Measurements from ENCODE around the gene RCOR1.

RCOR1 gene

DNA sequence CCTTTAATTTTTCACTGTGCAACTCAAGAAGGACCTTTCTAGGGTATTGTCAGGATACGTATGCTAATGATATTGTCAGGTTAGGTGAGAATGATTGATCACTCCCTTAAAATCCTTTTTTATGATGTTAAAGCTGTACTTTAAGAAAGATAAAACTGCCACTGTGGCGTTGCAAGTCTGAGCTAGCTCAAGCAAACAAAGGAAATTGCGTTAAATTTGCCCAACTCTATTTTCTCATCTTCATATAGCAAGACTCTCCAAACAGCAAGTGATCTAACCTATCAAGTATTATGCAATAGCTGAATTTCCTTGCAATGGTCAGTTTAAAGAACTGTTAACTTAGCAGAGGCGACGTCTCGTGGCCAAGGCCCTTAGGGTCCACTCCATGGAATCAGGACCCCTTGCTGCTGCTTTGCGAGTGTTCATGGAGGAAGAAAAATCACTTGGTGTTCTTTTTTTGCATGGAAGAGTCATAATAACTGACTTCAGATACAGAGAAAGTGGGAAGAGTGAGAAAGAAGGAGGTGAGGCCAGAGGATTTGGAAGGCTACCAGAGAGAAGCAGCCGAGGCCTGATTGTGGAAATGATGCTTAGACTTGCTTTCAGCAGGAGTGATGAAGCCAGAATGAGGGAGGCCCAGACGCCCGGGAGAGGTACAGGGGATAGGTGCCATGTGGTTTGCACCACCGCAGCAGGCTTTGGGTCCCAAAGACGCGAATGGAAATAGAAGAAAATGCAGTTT is 187.3 kb downstream of the RCOR1 start:
- DNase-seq, result no peak

Data from activated CD4-positive, alpha-beta T cell treated with anti-CD3 and anti-CD28 coated beads, Interleukin-10, Interleukin-2, amounts not matched to agents 100 ng/mL and 50 ng/mL, durations not matched to agents 16 hours and 8 hours (primary cell).